T-helper 9 cell (primary cell): Measurements from ENCODE around the gene RRBP1.
A peak's percentile ranks its signal among the peaks of the same experiment; 100 is the strongest.

ENCODE experiments used
- DNase-seq: peaks from one replicate; pipeline ENCODE4 v3.0.0-alpha.2; 2020

RRBP1 gene

GRCh38 chr20:17605131-17605660 is 76.8 kb downstream of the RRBP1 start:
- DNase-seq = no peak

GRCh38 chr20:17602493-17602892 is 79.5 kb downstream of the RRBP1 start:
- DNase-seq = no peak

- DNase-seq = no peak
Observed at GRCh38 chr20:17601957-17602356, 80.1 kb downstream of the RRBP1 start.

- DNase-seq = no peak
Observed at GRCh38 chr20:17598013-17598550, 84.0 kb downstream of the RRBP1 start.

GRCh38 chr20:17595856-17596255 is 86.2 kb downstream of the RRBP1 start:
- DNase-seq = no peak

DNA sequence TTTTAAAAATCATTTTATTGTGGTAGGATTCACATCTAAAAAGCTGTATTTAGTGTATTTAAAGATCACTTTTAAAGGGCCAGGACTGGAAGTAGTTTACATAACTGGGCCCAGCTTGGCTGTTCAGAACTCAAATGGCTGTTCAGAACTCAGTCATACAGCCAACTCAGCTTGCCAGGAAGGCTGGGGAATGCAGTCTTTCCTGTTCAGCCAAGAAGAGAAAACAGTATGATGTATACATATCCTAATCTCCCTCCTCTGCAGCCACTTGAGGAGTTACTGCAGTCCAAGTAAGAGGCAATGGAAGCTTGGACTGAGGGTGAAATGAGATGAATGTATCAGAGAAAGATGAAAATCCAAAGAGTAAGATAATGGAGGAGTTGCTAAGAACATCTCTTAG is 87.6 kb downstream of the RRBP1 start:
- no peak for DNase-seq

GRCh38 chr20:17593902-17594301 is 88.1 kb downstream of the RRBP1 start:
- DNase-seq = no peak

GRCh38 chr20:17590245-17590644 is 91.8 kb downstream of the RRBP1 start:
- DNase-seq = no peak

- no peak for DNase-seq
Observed at GRCh38 chr20:17589161-17589834, 92.7 kb downstream of the RRBP1 start.

DNA sequence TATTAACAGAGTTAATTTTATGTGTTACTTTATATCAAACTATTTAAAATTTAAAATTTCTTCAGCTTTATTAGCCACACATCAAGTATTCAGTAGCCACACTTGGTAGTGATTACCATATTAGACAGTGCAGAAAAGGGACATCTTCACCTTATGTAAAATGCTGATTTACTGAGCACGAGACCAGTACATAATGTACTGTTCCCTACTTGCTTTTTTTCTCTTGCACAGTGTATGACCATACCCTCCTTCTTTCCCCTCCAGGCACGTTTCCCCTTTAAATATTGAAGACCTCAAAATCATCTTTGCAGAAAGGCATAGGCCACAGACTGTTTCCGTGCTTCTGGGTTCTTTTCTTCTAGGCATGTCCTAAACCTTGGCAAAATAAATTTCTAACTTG is 94.2 kb downstream of the RRBP1 start:
- DNase-seq = no peak

GRCh38 chr20:17587148-17587547 is 94.9 kb downstream of the RRBP1 start:
- no peak for DNase-seq

DNA sequence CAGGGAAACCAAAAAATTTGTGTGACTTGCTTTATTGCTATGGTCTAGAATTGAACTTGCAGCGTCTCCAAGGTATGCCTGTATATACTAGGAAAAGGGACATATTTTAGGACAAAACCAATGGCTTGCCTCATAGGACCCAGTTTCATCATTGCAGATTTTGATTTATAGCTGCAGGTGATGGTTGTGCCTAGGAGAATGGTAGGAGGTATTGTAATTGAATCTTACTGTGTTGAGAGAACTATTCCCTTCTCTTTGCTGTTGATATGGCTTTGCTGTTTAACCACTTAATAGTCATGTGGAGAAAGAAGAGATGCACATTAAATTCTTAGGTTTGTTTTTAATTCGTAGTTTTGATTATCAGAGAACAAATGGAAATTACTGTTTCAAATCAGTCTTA is 95.8 kb downstream of the RRBP1 start:
- DNase-seq = no peak

GRCh38 chr20:17584689-17585088 is 97.4 kb downstream of the RRBP1 start:
- no peak for DNase-seq

GRCh38 chr20:17583126-17583525 is 98.9 kb downstream of the RRBP1 start:
- DNase-seq = no peak

DNA sequence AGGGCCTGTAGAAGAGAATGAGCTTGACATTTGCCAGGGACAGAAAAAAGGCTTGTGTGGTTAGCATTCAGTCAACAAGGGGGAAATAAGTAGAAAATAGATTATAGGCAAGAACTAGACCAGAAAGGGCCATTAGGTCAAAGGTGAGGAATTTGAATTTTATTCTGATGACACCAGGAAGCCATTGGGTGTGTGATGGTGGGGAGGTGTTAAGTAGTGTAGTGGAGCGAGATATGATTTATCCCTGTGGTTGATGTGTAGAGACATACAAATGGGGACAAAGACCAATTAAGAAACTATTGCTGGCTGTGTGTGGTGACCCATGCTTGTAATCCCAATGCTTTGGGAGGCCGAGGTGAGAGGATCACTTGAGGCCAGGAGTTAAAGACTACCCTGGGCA is 101.1 kb downstream of the RRBP1 start:
- no peak for DNase-seq

GRCh38 chr20:17579369-17580039 is 102.5 kb downstream of the RRBP1 start:
- no peak for DNase-seq

DNA sequence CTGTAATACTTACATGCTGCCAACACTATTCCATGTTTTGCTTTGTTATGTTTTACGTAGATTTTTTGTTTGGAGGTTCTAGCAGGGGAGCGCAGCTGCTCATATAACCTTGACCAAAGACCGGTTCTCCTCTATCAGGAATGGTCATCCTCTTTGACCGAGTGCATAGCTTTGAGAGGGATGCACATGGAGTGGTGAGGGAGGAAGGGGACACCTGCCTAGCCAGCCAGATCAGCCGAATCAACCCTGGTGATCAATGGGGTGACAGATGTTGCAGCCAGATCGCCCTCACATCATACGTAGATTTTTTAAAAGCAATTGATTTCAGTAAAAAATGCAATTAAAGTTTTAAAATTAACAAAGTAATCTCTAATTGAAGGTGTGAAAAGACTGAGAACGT is 105.8 kb downstream of the RRBP1 start:
- DNase-seq = no peak

- DNase-seq = no peak
Observed at GRCh38 chr20:17573463-17573862, 108.6 kb downstream of the RRBP1 start.

- DNase-seq = no peak
Observed at GRCh38 chr20:17572034-17572638, 109.9 kb downstream of the RRBP1 start.

- no peak for DNase-seq
Observed at GRCh38 chr20:17571153-17571527, 110.9 kb downstream of the RRBP1 start.

- peak; percentile 17 for DNase-seq
Observed at GRCh38 chr20:17570347-17571152, 111.5 kb downstream of the RRBP1 start.

- DNase-seq = peak; percentile 81
Observed at GRCh38 chr20:17569616-17570346, 112.3 kb downstream of the RRBP1 start, which contains the start of gene DSTN. TSS of gene DSTN (plus strand) at chr20:17570075. CDS start at chr20:17570209, 134 bp downstream.
